GM12878 (cell line): Measurements from ENCODE around the gene NUAK1. TPM values are rescaled to one million over a fixed set of nuclear protein-coding genes. Genes with fewer than 3 reads are reported as not detected.

ENCODE experiments used
- ATAC-seq: fragments of 200-7000 bp; cut with Tn5 transposase; 3 replicates; pipeline ENCODE4 v1.9.1; 2020; ENCODE audit warnings: mild to moderate bottlenecking, moderate library complexity
- BruUV-seq: library from RNA; stranded (reverse); fragments of 400-500 nt; replicated peaks from 2 replicates; lab custom pipeline; 2021; lab: Mats Ljungman, UMichigan
- CTCF ChIA-PET: fragments of 300-600 bp; sonication (Branson Sonifier 250); formaldehyde crosslinking; extraction: SDS; loops from one replicate; lab custom pipeline; 2021; ENCODE audit warnings: inconsistent platforms; lab: Yijun Ruan, JAX
- POLR2A ChIA-PET: fragments of 350-600 bp; formaldehyde crosslinking; extraction: SDS; loops from one replicate; lab custom pipeline; 2021; ENCODE audit warnings: inconsistent platforms; lab: Charles Lee
- RAD21 ChIA-PET: fragments of 300-600 bp; sonication (Branson Sonifier 250); formaldehyde crosslinking; loops from one replicate; lab custom pipeline; 2023; ENCODE audit warnings: antibody characterized with exemption; ENCODE audit not compliant: unreplicated experiment; lab: Charles Lee
- SMC1A ChIA-PET: fragments of 300-600 bp; sonication (Branson Sonifier 250); formaldehyde crosslinking; loops from one replicate; lab custom pipeline; 2023; ENCODE audit not compliant: unreplicated experiment, uncharacterized antibody; lab: Charles Lee
- DNase-seq: peaks from one replicate; pipeline ENCODE4 v3.0.0-alpha.2; 2011; ENCODE audit warnings: low read depth, low spot score
- FAIRE-seq: peaks from 3 replicates; lab custom pipeline; 2011; peaks lifted over from hg19 to GRCh38; lab: Jason Lieb, UNC
- H2AFZ ChIP-seq: 2 replicates; pipeline ENCODE4 v1.6.0; 2011; ENCODE audit warnings: low read depth, low read length, control low read depth; ENCODE audit not compliant: control insufficient read depth
- H3K27ac ChIP-seq: 2 replicates; pipeline ENCODE4 v1.5.1; 2011; ENCODE audit warnings: control low read depth; ENCODE audit not compliant: control insufficient read depth, insufficient read depth
- H3K27me3 ChIP-seq, 2 experiments: replicated peaks in 1 of 2; 2 replicates each; pipeline versions ENCODE4 v1.6.0 to v1.6.1; 2011; ENCODE audit warnings: low read length in 1 of 2; ENCODE audit not compliant: control insufficient read depth in 2 of 2, insufficient read depth in 2 of 2
- H3K36me3 ChIP-seq, 2 experiments: 2 replicates each; pipeline ENCODE4 v1.5.1; 2011; ENCODE audit warnings: low read length in 1 of 2; ENCODE audit not compliant: control insufficient read depth in 2 of 2, insufficient read depth in 2 of 2
- H3K4me1 ChIP-seq: 2 replicates; pipeline ENCODE4 v1.6.1; 2011; ENCODE audit warnings: mild to moderate bottlenecking, low read length, moderate library complexity, mixed read lengths; ENCODE audit not compliant: control insufficient read depth, insufficient read depth
- H3K4me2 ChIP-seq: 2 replicates; pipeline ENCODE4 v1.6.0; 2011; ENCODE audit warnings: control low read depth; ENCODE audit not compliant: control insufficient read depth, insufficient read depth
- H3K4me3 ChIP-seq: fragments of 200-600 bp; sonication (generic); 2 replicates; pipeline ENCODE4 v1.5.1; 2016
- H3K79me2 ChIP-seq: 2 replicates; pipeline ENCODE4 v1.6.0; 2011; ENCODE audit warnings: low read length; ENCODE audit not compliant: control insufficient read depth, insufficient read depth
- H3K9ac ChIP-seq: 2 replicates; pipeline ENCODE4 v1.8.0; 2011; ENCODE audit warnings: low read length, control low read depth, mixed read lengths; ENCODE audit not compliant: control insufficient read depth, insufficient read depth
- H3K9me3 ChIP-seq: replicated peaks from 3 replicates; pipeline ENCODE4 v1.5.1; 2011; ENCODE audit warnings: mild to moderate bottlenecking, low read length; ENCODE audit not compliant: control insufficient read depth, insufficient read depth
- H4K20me1 ChIP-seq: 2 replicates; pipeline ENCODE4 v1.6.0; 2011; ENCODE audit not compliant: control insufficient read depth, insufficient read depth
- BRCA1 ChIP-seq: IDR thresholded peaks from 2 replicates; pipeline ENCODE4 v1.6.1; 2011; ENCODE audit warnings: low read depth, low read length, improper control_type of control experiment
- CEBPB ChIP-seq, 2 experiments: fragments of 150-350 bp in 1 of 2; IDR thresholded peaks; 2 replicates each; pipeline ENCODE4 v1.6.1; 2012 to 2014; ENCODE audit warnings: low read depth in 2 of 2, low read length in 2 of 2, borderline replicate concordance in 1 of 2, inconsistent platforms in 1 of 2
- CHD2 ChIP-seq: IDR thresholded peaks from 2 replicates; pipeline ENCODE4 v1.6.1; 2011; ENCODE audit warnings: low read depth, low read length, improper control_type of control experiment, borderline replicate concordance
- HDGF ChIP-seq: fragments of 450-650 bp; IDR thresholded peaks from 2 replicates; pipeline ENCODE4 v1.6.1; 2016; ENCODE audit warnings: antibody characterized with exemption
- PAX5 ChIP-seq: IDR thresholded peaks from 2 replicates; pipeline ENCODE4 v1.6.1; 2011; ENCODE audit warnings: low read depth, low read length, borderline replicate concordance
- SIN3A ChIP-seq: IDR thresholded peaks from 2 replicates; pipeline ENCODE4 v1.6.1; 2012; ENCODE audit warnings: low read depth, low read length, improper control_type of control experiment
- SREBF2 ChIP-seq: IDR thresholded peaks from 2 replicates; pipeline ENCODE4 v1.6.1; 2012; ENCODE audit warnings: mild to moderate bottlenecking, low read length
- WGBS: methylation state at CpG from one replicate; pipeline ENCODE4 v1.1.6; 2016; ENCODE audit warnings: low lambda C conversion rate; ENCODE audit not compliant: insufficient replicate concordance, insufficient coverage; ENCODE audit errors: missing lambda C conversion rate; 5-methylcytosine and 5-hydroxymethylcytosine counted together
- in situ Hi-C: fragments of 300-500 bp; cut with MboI; formaldehyde crosslinking; loops from 9 replicates; pipeline ENCODE4 v1.14.3; 2018; ENCODE audit warnings: mixed read lengths
- intact Hi-C: fragments of 100-400 bp; cut with micrococcal nuclease; formaldehyde crosslinking; loops from one replicate; pipeline ENCODE4 v1.14.2; 2022; ENCODE audit not compliant: unreplicated experiment
- polyA plus RNA-seq, 11 experiments: library from polyadenylated mRNA; depleted of rRNA in 4 of 11; unstranded in 6 of 11; stranded (reverse) in 5 of 11; fragments of >200 nt; fragmentation: Nextera tagmentation in 4 of 11; fragmentation: Illumina TruSeq in 1 of 11; extraction: Ambion mirVana in 4 of 11; extraction: Trizol in 1 of 11; gene quantifications; 1 replicate in 1 of 11; 2 replicates in 10 of 11; pipeline versions ENCODE4 v1.2.1 to v1.2.3, GENCODE V29; 2011 to 2016; ENCODE audit warnings: inconsistent platforms in 2 of 11, missing spikeins in 2 of 11, low read depth in 1 of 11
- total RNA-seq, 4 experiments: library from RNA; depleted of rRNA in 3 of 4; stranded (reverse); fragments of >200 nt in 3 of 4; fragmentation: Illumina TruSeq in 1 of 4; extraction: Trizol in 1 of 4; gene quantifications; 2 replicates each; pipeline versions ENCODE4 v1.2.1 to v1.2.3, GENCODE V29; 2013 to 2021
- TF ChIP-seq, protein P1 (sequence below): fragments of 450-650 bp; IDR thresholded peaks from 2 replicates; pipeline ENCODE4 v1.6.1; 2016; ENCODE audit warnings: mild to moderate bottlenecking
- TF ChIP-seq, protein P2 (sequence below): IDR thresholded peaks from 2 replicates; pipeline ENCODE4 v1.6.1; 2012; ENCODE audit warnings: mild to moderate bottlenecking, low read depth, low read length

Gene NUAK1
- total and polyA plus RNA-seq, 10 of the 15 experiments (the other 5 are each of a cell fraction or from before 2014, with no cell fraction given), result 0.03 to 0.42 (median 0.08) TPM; not detected in 2

DNA sequence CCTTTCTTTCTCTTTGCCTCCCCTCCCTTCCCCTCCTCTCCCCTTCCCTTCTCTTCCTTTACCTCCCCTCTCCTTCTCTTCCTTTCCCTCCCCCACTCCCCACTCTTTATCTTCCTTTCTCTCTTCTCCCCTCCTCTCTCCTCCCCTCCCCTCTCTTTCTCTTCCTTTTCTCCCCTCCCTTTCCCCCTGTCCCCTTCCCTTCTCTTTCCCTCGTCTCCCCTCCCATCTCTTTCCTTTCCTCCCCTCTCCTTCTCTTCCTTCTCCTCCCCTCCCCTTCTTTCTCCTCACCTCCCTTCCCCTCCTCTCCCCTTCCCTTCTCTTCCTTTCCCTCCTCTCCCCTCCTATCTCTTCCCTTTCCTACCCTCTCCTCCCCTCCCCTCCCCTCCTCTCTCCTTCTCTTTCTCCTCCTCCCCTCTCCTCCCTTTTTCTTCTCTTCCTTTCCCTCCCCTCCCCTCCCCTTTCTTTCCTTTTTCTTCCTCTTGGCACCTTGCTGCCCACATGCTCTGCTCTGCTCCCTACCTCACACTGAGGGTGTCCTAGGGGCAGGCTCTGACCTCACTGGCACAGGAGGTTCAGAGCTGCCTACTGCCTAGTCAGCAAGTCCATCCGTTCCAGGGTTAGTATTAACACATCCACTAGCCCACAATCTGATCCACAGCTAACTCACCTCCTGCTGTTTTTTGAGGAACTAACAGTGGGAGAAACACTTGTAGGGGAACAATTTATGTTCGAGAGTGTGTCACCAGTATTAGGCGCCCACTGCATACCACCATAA, 101.0 kb downstream of the NUAK1 start:
- BruUV-seq, result no TSS peak
- RAD21 ChIA-PET, result no interaction called here
- ATAC-seq, result no peak

More for the DNA sequence above, 101.0 kb downstream of the NUAK1 start:
- H3K9ac ChIP-seq, result no peak overlapping the region
- no peak for FAIRE-seq
- no peak for DNase-seq
- no peaks in the 10 kb centered on the region for H4K20me1 ChIP-seq
- H3K4me2 ChIP-seq, result no peak overlapping the region
- no peak overlapping the region for H2AFZ ChIP-seq
- ChIA-PET CTCF (no interaction called here), SMC1A (no interaction called here), POLR2A (no interaction called here)
- H3K27ac ChIP-seq, result no peak overlapping the region
- H3K4me1 ChIP-seq, result no peaks in the 10 kb centered on the region
- peaks cover 0 to 2% of the 10 kb centered on the region in 2 experiments; a peak in 1 of 4 replicates for H3K27me3 ChIP-seq
- TF ChIP-seq, protein P1, sequence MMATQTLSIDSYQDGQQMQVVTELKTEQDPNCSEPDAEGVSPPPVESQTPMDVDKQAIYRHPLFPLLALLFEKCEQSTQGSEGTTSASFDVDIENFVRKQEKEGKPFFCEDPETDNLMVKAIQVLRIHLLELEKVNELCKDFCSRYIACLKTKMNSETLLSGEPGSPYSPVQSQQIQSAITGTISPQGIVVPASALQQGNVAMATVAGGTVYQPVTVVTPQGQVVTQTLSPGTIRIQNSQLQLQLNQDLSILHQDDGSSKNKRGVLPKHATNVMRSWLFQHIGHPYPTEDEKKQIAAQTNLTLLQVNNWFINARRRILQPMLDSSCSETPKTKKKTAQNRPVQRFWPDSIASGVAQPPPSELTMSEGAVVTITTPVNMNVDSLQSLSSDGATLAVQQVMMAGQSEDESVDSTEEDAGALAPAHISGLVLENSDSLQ, result no peak
- TF ChIP-seq BRCA1 (no peak), SIN3A (no peak), HDGF (no peak), SREBF2 (no peak), CHD2 (no peak), CEBPB (IDR thresholded peaks at IDR 0.05; ENCODE audit: borderline replicate concordance in 1 of 2, low read depth in 2 of 2, low read length in 2 of 2) (no peak), PAX5 (no peak)
- TF ChIP-seq, protein P2, sequence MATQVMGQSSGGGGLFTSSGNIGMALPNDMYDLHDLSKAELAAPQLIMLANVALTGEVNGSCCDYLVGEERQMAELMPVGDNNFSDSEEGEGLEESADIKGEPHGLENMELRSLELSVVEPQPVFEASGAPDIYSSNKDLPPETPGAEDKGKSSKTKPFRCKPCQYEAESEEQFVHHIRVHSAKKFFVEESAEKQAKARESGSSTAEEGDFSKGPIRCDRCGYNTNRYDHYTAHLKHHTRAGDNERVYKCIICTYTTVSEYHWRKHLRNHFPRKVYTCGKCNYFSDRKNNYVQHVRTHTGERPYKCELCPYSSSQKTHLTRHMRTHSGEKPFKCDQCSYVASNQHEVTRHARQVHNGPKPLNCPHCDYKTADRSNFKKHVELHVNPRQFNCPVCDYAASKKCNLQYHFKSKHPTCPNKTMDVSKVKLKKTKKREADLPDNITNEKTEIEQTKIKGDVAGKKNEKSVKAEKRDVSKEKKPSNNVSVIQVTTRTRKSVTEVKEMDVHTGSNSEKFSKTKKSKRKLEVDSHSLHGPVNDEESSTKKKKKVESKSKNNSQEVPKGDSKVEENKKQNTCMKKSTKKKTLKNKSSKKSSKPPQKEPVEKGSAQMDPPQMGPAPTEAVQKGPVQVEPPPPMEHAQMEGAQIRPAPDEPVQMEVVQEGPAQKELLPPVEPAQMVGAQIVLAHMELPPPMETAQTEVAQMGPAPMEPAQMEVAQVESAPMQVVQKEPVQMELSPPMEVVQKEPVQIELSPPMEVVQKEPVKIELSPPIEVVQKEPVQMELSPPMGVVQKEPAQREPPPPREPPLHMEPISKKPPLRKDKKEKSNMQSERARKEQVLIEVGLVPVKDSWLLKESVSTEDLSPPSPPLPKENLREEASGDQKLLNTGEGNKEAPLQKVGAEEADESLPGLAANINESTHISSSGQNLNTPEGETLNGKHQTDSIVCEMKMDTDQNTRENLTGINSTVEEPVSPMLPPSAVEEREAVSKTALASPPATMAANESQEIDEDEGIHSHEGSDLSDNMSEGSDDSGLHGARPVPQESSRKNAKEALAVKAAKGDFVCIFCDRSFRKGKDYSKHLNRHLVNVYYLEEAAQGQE, result no peak
- H3K9me3 ChIP-seq, result no peaks in the 10 kb centered on the region
- H3K79me2 ChIP-seq, result no peaks in the 10 kb centered on the region
- in situ Hi-C loops, result no loop called here
- WGBS, result 23% methylated on average over 4 of the region's 4 CpGs
- intact Hi-C loops, result no loop called here
- H3K36me3 ChIP-seq, result no peaks in the 10 kb centered on the region
- H3K4me3 ChIP-seq, result no peak overlapping the region
